ENCODE results near the gene ARHGEF37.
A peak's percentile ranks its signal among the peaks of the same experiment; 100 is the strongest.

Gene ARHGEF37

DNA sequence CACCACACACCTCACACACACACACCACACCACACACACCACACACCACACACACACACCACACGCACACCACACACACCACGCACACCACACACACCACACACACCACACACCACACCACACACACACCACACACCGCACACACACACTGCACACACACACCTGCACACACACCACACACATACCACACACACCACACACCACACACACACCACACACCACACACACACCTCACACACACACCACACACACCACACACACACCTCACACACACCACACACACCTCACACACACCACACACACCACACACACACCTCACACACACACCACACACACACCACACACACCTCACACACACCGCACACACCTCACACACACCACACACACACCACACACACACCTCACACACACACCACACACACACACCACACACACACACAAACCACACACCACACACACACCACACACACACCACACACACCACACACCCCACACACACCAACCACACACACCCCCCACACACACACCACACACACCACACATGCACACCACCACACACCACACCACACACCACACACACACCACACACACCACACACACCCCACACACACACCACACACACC is 73.7 kb downstream of the ARHGEF37 start:
- no peaks in the 10 kb centered on the region for H3K36me3 ChIP-seq (ENCODE audit: control insufficient read depth in 1 of 2, insufficient read depth in 2 of 2, low read length in 2 of 2)
- H3K27me3 ChIP-seq (ENCODE audit: control insufficient read depth in 1 of 2, insufficient read depth in 2 of 2, low read length in 2 of 2) = no peaks in the 10 kb centered on the region
- no peak overlapping the region for H3K27ac ChIP-seq (ENCODE audit: low read depth, low read length)
- H3K9me3 ChIP-seq (ENCODE audit: control insufficient read depth in 1 of 2, low read length in 2 of 2) = peaks cover 0 to 2% of the 10 kb centered on the region in 2 donors
- no peak overlapping the region for H3K9ac ChIP-seq (ENCODE audit: low read depth in 1 of 2, low read length in 2 of 2)
- H3K4me3 ChIP-seq (ENCODE audit: low read depth in 1 of 2, low read length in 2 of 2) = no peak overlapping the region
- peaks cover 27 to 28% of the 10 kb centered on the region in 2 donors for H3K4me1 ChIP-seq (ENCODE audit: control insufficient read depth in 1 of 2, insufficient read depth in 2 of 2, low read length in 2 of 2)

DNA sequence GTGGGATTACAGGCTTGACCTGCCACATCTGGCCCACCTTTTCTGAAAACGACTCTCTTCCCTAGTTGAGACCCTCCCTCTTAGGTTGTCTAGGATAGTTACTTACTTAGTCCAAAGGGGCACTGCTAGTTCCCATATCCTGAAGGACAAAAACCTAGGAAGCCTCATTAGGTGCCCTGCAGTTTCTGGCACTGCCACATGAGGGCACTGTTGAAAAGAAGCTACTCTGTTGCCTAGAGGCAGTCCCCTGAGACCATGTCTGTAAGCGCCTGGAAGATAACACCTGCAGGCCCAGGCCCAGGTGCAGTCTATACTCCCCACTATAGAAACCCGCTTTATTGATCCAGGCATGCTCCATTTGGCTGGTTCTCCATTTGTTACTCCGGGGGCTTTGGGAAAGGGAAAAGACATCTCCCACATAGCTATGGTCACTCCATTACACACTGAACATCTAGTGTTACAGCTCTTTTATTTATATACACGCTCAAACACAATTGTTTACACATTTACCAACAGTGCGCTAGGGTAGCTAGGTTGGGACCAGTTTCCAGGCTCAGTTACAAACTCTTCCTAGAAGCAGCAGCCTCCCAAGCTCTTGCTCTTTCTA is 75.4 kb downstream of the ARHGEF37 start:
- no peaks in the 10 kb centered on the region for H3K36me3 ChIP-seq (ENCODE audit: control insufficient read depth in 1 of 2, insufficient read depth in 2 of 2, low read length in 2 of 2)
- H3K4me1 ChIP-seq (ENCODE audit: control insufficient read depth in 1 of 2, insufficient read depth in 2 of 2, low read length in 2 of 2) = peaks cover 29 to 42% of the 10 kb centered on the region in 2 donors
- no peak overlapping the region for H3K27ac ChIP-seq (ENCODE audit: low read depth, low read length)
- H3K9me3 ChIP-seq (ENCODE audit: control insufficient read depth in 1 of 2, low read length in 2 of 2) = peaks cover 0 to 2% of the 10 kb centered on the region in 2 donors
- H3K4me3 ChIP-seq (ENCODE audit: low read depth in 1 of 2, low read length in 2 of 2) = no peak overlapping the region
- H3K27me3 ChIP-seq (ENCODE audit: control insufficient read depth in 1 of 2, insufficient read depth in 2 of 2, low read length in 2 of 2) = no peaks in the 10 kb centered on the region
- no peak overlapping the region for H3K9ac ChIP-seq (ENCODE audit: low read depth in 1 of 2, low read length in 2 of 2)

DNA sequence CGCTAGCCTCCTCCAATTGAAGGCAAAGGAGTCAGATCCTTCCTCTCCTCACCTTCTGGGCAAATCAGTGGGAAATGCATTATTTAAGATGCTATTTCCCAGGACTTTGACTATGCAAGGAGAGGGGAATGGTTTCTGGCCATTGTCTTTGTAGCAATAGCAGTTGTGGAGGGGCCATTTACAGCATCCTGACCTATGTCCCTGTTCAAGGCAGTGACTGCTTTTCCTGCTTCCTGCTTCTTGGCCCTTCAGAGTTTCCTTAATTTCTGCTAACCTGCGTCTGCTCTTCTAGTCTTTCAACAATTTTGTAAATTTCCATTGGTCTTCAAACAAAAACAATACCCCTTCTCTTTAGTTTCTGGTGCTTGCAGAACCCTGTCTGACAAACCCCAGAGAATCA is 76.0 kb downstream of the ARHGEF37 start:
- peaks cover 0 to 2% of the 10 kb centered on the region in 2 donors for H3K9me3 ChIP-seq (ENCODE audit: control insufficient read depth in 1 of 2, low read length in 2 of 2)
- H3K4me3 ChIP-seq (ENCODE audit: low read depth in 1 of 2, low read length in 2 of 2) = no peak overlapping the region
- H3K9ac ChIP-seq (ENCODE audit: low read depth in 1 of 2, low read length in 2 of 2) = no peak overlapping the region
- no peaks in the 10 kb centered on the region for H3K27me3 ChIP-seq (ENCODE audit: control insufficient read depth in 1 of 2, insufficient read depth in 2 of 2, low read length in 2 of 2)
- no peaks in the 10 kb centered on the region for H3K36me3 ChIP-seq (ENCODE audit: control insufficient read depth in 1 of 2, insufficient read depth in 2 of 2, low read length in 2 of 2)
- peaks cover 29 to 43% of the 10 kb centered on the region in 2 donors for H3K4me1 ChIP-seq (ENCODE audit: control insufficient read depth in 1 of 2, insufficient read depth in 2 of 2, low read length in 2 of 2)
- H3K27ac ChIP-seq (ENCODE audit: low read depth, low read length) = no peak overlapping the region

DNA sequence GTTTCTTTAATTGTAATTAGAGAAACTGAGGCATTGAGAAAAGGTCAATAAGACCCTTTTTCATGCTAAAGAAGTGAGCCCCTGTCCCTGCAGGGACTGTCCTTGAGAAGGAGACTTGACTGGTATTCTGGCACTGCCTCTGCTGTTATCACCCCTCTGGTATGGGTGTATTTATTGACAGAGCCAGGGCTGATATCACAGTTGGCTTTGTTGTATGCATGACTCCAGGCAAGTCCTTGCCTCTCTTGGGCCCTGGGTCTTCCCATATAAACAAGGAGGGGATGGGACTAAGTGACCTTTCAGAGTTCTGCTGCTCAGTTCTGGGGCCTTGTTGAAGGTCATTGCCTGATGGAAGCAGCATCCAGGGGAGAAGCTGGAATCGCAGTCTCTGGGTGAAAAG is 77.0 kb downstream of the ARHGEF37 start:
- no peak overlapping the region for H3K4me3 ChIP-seq (ENCODE audit: low read depth in 1 of 2, low read length in 2 of 2)
- peaks cover 29 to 43% of the 10 kb centered on the region in 2 donors for H3K4me1 ChIP-seq (ENCODE audit: control insufficient read depth in 1 of 2, insufficient read depth in 2 of 2, low read length in 2 of 2)
- peaks cover 0 to 2% of the 10 kb centered on the region in 2 donors for H3K9me3 ChIP-seq (ENCODE audit: control insufficient read depth in 1 of 2, low read length in 2 of 2)
- no peaks in the 10 kb centered on the region for H3K36me3 ChIP-seq (ENCODE audit: control insufficient read depth in 1 of 2, insufficient read depth in 2 of 2, low read length in 2 of 2)
- no peaks in the 10 kb centered on the region for H3K27me3 ChIP-seq (ENCODE audit: control insufficient read depth in 1 of 2, insufficient read depth in 2 of 2, low read length in 2 of 2)
- no peak overlapping the region for H3K9ac ChIP-seq (ENCODE audit: low read depth in 1 of 2, low read length in 2 of 2)
- H3K27ac ChIP-seq (ENCODE audit: low read depth, low read length) = no peak overlapping the region

DNA sequence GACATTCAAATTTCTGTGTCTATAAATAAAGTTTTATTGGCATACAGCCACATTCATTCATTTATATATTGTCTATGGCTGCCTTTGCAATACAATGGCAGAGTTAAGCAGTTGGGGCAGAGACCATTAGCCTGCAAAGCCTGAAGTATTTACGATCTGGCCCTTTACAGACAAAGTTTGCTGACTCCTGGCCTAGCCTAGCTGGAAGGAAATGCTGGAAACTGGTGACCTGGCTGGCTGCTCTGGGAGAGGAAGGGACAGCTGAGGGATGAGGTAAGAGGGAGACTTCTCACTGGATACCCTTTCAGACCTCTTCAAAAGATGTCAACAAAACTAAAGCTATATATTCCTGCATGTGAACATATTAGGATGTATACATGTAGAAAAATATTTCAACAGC is 82.8 kb downstream of the ARHGEF37 start:
- peaks cover 33 to 53% of the 10 kb centered on the region in 2 donors for H3K4me1 ChIP-seq (ENCODE audit: control insufficient read depth in 1 of 2, insufficient read depth in 2 of 2, low read length in 2 of 2)
- no peaks in the 10 kb centered on the region for H3K36me3 ChIP-seq (ENCODE audit: control insufficient read depth in 1 of 2, insufficient read depth in 2 of 2, low read length in 2 of 2)
- H3K27me3 ChIP-seq (ENCODE audit: control insufficient read depth in 1 of 2, insufficient read depth in 2 of 2, low read length in 2 of 2) = no peaks in the 10 kb centered on the region
- H3K27ac ChIP-seq (ENCODE audit: low read depth, low read length) = no peak overlapping the region
- no peak overlapping the region for H3K9ac ChIP-seq (ENCODE audit: low read depth in 1 of 2, low read length in 2 of 2)
- peaks cover 0 to 4% of the 10 kb centered on the region in 2 donors for H3K9me3 ChIP-seq (ENCODE audit: control insufficient read depth in 1 of 2, low read length in 2 of 2)
- H3K4me3 ChIP-seq (ENCODE audit: low read depth in 1 of 2, low read length in 2 of 2) = no peak overlapping the region

DNA sequence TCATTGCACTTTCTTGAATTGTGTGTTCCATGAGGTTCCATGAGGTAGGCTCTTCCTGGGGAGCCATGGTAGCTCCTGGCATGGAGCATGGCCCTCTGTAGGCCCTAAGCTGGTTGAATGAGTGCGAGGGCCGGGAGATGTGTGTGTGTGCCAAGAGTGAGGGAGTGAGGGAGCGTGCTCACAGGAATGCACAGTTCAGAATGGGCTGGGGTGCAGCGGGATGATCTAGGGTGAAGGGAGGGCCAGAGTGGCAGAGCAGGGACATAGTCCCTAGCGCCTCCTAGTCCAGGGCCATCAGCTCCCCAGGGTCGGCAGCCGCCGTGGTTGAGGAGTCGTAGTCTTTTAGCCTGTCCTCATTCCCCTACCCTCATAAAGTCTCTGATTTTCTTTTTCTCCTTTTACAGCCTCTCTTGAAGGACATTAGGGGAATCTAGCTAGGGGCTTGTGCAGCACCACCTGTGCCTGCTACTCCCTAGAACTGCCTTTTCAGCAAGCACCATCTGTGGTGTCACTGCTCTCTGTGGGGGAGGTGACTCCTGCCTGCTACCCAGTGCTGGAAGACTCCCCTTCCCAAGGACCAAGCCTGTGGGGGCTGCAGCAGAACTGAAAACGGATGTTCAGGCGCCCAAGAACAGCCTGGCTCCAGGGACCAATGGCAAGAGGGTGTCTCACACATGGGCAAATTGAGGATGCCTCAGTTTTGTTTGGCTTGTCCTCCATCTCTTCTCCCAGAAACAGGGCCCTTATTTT is 83.5 kb downstream of the ARHGEF37 start:
- Histone ChIP-seq H3K27ac (ENCODE audit: low read depth, low read length) (no peak overlapping the region), H3K9ac (ENCODE audit: low read depth in 1 of 2, low read length in 2 of 2) (no peak overlapping the region)

DNA sequence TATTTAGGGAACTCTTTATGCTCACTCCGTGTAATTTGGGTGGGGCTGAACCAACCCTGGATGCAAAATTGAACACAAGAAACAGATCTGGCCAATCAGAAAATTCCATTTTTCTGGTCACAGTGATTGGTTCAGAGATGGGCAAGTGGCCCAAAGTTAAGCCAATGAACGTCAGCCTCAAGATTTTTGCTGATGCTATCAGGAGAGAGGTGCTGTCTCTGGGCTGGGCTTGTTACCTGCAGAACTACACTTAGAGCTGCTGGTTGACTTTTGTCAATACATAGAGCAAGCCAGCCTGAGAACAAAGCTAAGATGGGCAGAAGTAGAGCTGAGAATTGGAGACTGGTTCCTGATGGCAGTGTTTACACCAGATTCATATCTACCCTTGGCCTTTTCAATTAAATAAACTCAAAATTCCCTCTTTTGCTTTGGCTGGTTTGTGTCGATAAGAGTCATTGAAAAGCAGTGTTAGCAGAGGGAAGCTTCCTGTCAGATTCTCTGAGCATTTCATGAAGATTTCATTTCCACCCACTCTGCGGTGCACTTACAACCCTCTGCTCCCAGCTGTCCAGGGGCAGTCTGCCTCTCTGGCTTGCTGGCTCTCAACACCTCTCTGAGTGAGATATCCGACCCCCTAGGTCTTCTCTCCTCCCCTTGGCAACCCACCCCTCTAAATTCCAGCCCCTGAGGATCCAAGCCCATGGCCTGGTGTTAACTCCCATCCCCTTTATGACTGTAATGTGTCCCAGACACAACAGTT is 84.3 kb downstream of the ARHGEF37 start:
- peaks cover 24 to 43% of the 10 kb centered on the region in 2 donors for H3K4me1 ChIP-seq (ENCODE audit: control insufficient read depth in 1 of 2, insufficient read depth in 2 of 2, low read length in 2 of 2)
- H3K9me3 ChIP-seq (ENCODE audit: control insufficient read depth in 1 of 2, low read length in 2 of 2) = peaks cover 0 to 4% of the 10 kb centered on the region in 2 donors
- H3K27me3 ChIP-seq (ENCODE audit: control insufficient read depth in 1 of 2, insufficient read depth in 2 of 2, low read length in 2 of 2) = no peaks in the 10 kb centered on the region
- no peak overlapping the region for H3K27ac ChIP-seq (ENCODE audit: low read depth, low read length)
- no peak overlapping the region for H3K4me3 ChIP-seq (ENCODE audit: low read depth in 1 of 2, low read length in 2 of 2)
- no peak overlapping the region for H3K9ac ChIP-seq (ENCODE audit: low read depth in 1 of 2, low read length in 2 of 2)
- H3K36me3 ChIP-seq (ENCODE audit: control insufficient read depth in 1 of 2, insufficient read depth in 2 of 2, low read length in 2 of 2) = no peaks in the 10 kb centered on the region

More for the DNA sequence above, 83.5 kb downstream of the ARHGEF37 start:
- Histone ChIP-seq H3K4me3 (ENCODE audit: low read depth in 1 of 2, low read length in 2 of 2) (no peak overlapping the region), H3K4me1 (ENCODE audit: control insufficient read depth in 1 of 2, insufficient read depth in 2 of 2, low read length in 2 of 2) (peaks cover 27 to 48% of the 10 kb centered on the region in 2 donors), H3K36me3 (ENCODE audit: control insufficient read depth in 1 of 2, insufficient read depth in 2 of 2, low read length in 2 of 2) (no peaks in the 10 kb centered on the region), H3K9me3 (ENCODE audit: control insufficient read depth in 1 of 2, low read length in 2 of 2) (peaks cover 0 to 4% of the 10 kb centered on the region in 2 donors), H3K27me3 (ENCODE audit: control insufficient read depth in 1 of 2, insufficient read depth in 2 of 2, low read length in 2 of 2) (no peaks in the 10 kb centered on the region)

DNA sequence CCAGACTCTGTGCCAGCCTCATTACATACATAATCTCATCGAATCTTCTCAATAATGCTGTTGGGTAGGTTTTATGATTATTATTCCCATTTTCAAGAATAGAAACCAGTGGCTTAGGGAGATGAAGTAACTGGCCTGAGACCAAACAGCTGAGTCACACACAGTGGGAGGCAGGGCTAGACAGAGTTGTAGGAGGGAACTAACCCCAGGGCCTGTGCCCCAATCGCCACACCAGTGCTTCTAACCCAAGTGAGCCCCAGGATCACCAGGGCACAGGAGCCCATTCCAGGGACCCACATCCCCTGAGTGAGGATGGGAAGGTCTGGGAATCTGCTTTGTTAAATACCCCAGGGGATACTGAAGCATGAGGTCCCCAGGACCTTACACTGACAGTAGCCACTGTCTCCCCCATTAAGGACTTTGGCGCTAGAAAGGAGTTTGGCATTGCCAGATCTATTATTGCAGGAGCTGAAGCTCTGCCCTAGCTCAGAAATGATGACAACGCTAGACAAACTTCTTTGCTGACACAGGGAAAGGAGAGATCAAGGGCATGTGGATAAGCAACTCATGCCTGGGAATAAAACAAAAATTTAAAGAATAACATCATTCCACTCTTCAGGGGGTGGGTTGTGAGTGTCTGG is 85.0 kb downstream of the ARHGEF37 start:
- peaks cover 25 to 37% of the 10 kb centered on the region in 2 donors for H3K4me1 ChIP-seq (ENCODE audit: control insufficient read depth in 1 of 2, insufficient read depth in 2 of 2, low read length in 2 of 2)
- H3K4me3 ChIP-seq (ENCODE audit: low read depth in 1 of 2, low read length in 2 of 2) = no peak overlapping the region
- H3K27ac ChIP-seq (ENCODE audit: low read depth, low read length) = no peak overlapping the region
- no peaks in the 10 kb centered on the region for H3K36me3 ChIP-seq (ENCODE audit: control insufficient read depth in 1 of 2, insufficient read depth in 2 of 2, low read length in 2 of 2)
- H3K9ac ChIP-seq (ENCODE audit: low read depth in 1 of 2, low read length in 2 of 2) = no peak overlapping the region
- H3K27me3 ChIP-seq (ENCODE audit: control insufficient read depth in 1 of 2, insufficient read depth in 2 of 2, low read length in 2 of 2) = no peaks in the 10 kb centered on the region
- H3K9me3 ChIP-seq (ENCODE audit: control insufficient read depth in 1 of 2, low read length in 2 of 2) = peaks cover 0 to 4% of the 10 kb centered on the region in 2 donors

DNA sequence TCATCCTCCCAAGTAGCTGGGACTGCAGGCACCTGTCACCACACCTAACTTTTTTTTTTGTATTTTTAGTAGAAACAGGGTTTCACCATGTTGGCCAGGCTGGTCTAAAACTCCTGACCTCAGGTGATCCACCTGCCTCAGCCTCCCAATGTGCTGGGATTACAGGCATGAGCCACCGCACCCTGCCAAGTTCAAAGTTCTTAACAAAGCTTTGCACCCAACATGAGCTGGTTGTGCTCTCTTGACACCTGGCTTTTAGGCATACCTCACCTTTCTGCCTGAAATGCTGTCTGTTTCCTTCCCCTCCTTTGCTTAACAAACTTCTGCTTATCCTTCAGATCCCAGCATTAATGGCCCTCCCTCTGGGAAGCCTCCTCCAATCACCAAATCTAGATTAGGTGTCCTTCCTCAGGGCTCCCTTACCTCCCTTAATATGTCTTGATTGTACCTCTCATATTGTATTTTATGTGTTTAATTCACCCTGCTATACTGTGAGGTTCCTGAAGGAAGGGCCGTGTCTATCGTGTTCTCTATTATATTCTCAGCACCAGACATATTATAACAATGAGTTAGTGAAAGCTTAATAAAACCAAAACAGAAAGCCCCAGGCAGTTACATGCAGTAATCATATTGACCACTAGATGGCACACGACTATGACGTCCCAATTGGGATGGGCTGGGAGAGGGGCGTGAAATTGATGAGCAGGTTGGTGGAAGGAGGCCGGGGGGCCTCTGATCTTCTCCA is 86.0 kb downstream of the ARHGEF37 start:
- peak overlapping the region; percentile 24 to 54 for H3K9ac ChIP-seq (ENCODE audit: low read depth in 1 of 2, low read length in 2 of 2)
- peak overlapping the region; percentile 6 for H3K27ac ChIP-seq (ENCODE audit: low read depth, low read length)

More for the DNA sequence above, 86.0 kb downstream of the ARHGEF37 start:
- Histone ChIP-seq H3K36me3 (ENCODE audit: control insufficient read depth in 1 of 2, insufficient read depth in 2 of 2, low read length in 2 of 2) (no peaks in the 10 kb centered on the region), H3K27me3 (ENCODE audit: control insufficient read depth in 1 of 2, insufficient read depth in 2 of 2, low read length in 2 of 2) (no peaks in the 10 kb centered on the region), H3K4me3 (ENCODE audit: low read depth in 1 of 2, low read length in 2 of 2) (peak overlapping the region in 1 of 2 donors; percentile 25), H3K4me1 (ENCODE audit: control insufficient read depth in 1 of 2, insufficient read depth in 2 of 2, low read length in 2 of 2) (peaks cover 31 to 42% of the 10 kb centered on the region in 2 donors), H3K9me3 (ENCODE audit: control insufficient read depth in 1 of 2, low read length in 2 of 2) (peaks cover 0 to 4% of the 10 kb centered on the region in 2 donors)
